Measurements from ENCODE around the gene EHD3. TPM values are rescaled to one million over a fixed set of nuclear protein-coding genes. Genes with fewer than 3 reads are reported as not detected.

EHD3 gene
- total RNA-seq, 1 experiment from 2014 or later, result 1.9 TPM

GRCh38 chr2:31302940-31303563 lies 69.1 kb downstream of the EHD3 start:
- H2AFZ ChIP-seq, result no peak overlapping the region
- no peaks in the 10 kb centered on the region for H3K27me3 ChIP-seq (ENCODE audit: insufficient read depth, low read depth)
- no peaks in the 10 kb centered on the region for H3K36me3 ChIP-seq (ENCODE audit: low read depth)
- H3K9me2 ChIP-seq (ENCODE audit: insufficient read depth), result no peaks in the 10 kb centered on the region
- CTCF ChIA-PET, result no interaction called here
- no peaks in the 10 kb centered on the region for H3F3A ChIP-seq (ENCODE audit: insufficient read depth, low read depth)
- H3K4me2 ChIP-seq, result no peak overlapping the region
- H3K4me1 ChIP-seq (replicated peaks; ENCODE audit: insufficient read depth), result no peaks in the 10 kb centered on the region
- no peak overlapping the region for H3K4me3 ChIP-seq
- intact Hi-C loops (cut with micrococcal nuclease; ENCODE audit: unreplicated experiment), result no loop called here
- no peak overlapping the region for H3K27ac ChIP-seq
- no peaks in the 10 kb centered on the region for H4K20me1 ChIP-seq (ENCODE audit: insufficient read depth)
- H3K9me3 ChIP-seq (ENCODE audit: insufficient read depth, low read depth), result peaks cover 8% of the 10 kb centered on the region
- TF ChIP-seq EZH2 (IDR thresholded peaks at IDR 0.05; ENCODE audit: low read depth) (no peak), CTCF (conservative IDR thresholded peaks at IDR 0.05) (no peak)
- no peaks in the 10 kb centered on the region for H3K79me2 ChIP-seq (ENCODE audit: low read depth)
- no peak for DNase-seq
- POLR2A ChIA-PET (ENCODE audit: unreplicated experiment), result interaction anchor here (0.6 kb wide), 1 partner anchor 15 kb away, joined by 6 read pairs; no protein-coding TSS in a partner anchor
- no TSS peak for BruUV-seq (replicated peaks)

GRCh38 chr2:31304816-31305215 lies 70.9 kb downstream of the EHD3 start:
- TF ChIP-seq EZH2 (IDR thresholded peaks at IDR 0.05; ENCODE audit: low read depth) (no peak), CTCF (conservative IDR thresholded peaks at IDR 0.05) (no peak)
- ChIA-PET CTCF (no interaction called here), POLR2A (ENCODE audit: unreplicated experiment) (no interaction called here)
- no TSS peak for BruUV-seq (replicated peaks)
- no peaks in the 10 kb centered on the region for H3K27me3 ChIP-seq (ENCODE audit: insufficient read depth, low read depth)
- no peaks in the 10 kb centered on the region for H3K79me2 ChIP-seq (ENCODE audit: low read depth)
- no peak overlapping the region for H3K4me2 ChIP-seq
- no peaks in the 10 kb centered on the region for H3F3A ChIP-seq (ENCODE audit: insufficient read depth, low read depth)
- intact Hi-C loops (cut with micrococcal nuclease; ENCODE audit: unreplicated experiment), result no loop called here
- no peak for DNase-seq
- H3K4me1 ChIP-seq (replicated peaks; ENCODE audit: insufficient read depth), result no peaks in the 10 kb centered on the region
- no peaks in the 10 kb centered on the region for H3K9me2 ChIP-seq (ENCODE audit: insufficient read depth)
- H2AFZ ChIP-seq, result no peak overlapping the region
- peaks cover 8% of the 10 kb centered on the region for H3K9me3 ChIP-seq (ENCODE audit: insufficient read depth, low read depth)
- no peak overlapping the region for H3K27ac ChIP-seq
- H4K20me1 ChIP-seq (ENCODE audit: insufficient read depth), result no peaks in the 10 kb centered on the region
- H3K36me3 ChIP-seq (ENCODE audit: low read depth), result no peaks in the 10 kb centered on the region
- no peak overlapping the region for H3K4me3 ChIP-seq

GRCh38 chr2:31312898-31313297 lies 78.9 kb downstream of the EHD3 start:
- TF ChIP-seq CTCF (conservative IDR thresholded peaks at IDR 0.05) (no peak), EZH2 (IDR thresholded peaks at IDR 0.05; ENCODE audit: low read depth) (no peak)
- Histone ChIP-seq H3K27me3 (ENCODE audit: insufficient read depth, low read depth) (no peaks in the 10 kb centered on the region), H4K20me1 (ENCODE audit: insufficient read depth) (no peaks in the 10 kb centered on the region), H3F3A (ENCODE audit: insufficient read depth, low read depth) (no peaks in the 10 kb centered on the region), H3K4me3 (no peak overlapping the region), H2AFZ (no peak overlapping the region), H3K4me1 (replicated peaks; ENCODE audit: insufficient read depth) (no peaks in the 10 kb centered on the region), H3K27ac (no peak overlapping the region), H3K79me2 (ENCODE audit: low read depth) (no peaks in the 10 kb centered on the region), H3K4me2 (no peak overlapping the region), H3K9me3 (ENCODE audit: insufficient read depth, low read depth) (peaks cover 24% of the 10 kb centered on the region), H3K9me2 (ENCODE audit: insufficient read depth) (no peaks in the 10 kb centered on the region), H3K36me3 (ENCODE audit: low read depth) (no peaks in the 10 kb centered on the region)
- ChIA-PET CTCF (no interaction called here), POLR2A (ENCODE audit: unreplicated experiment) (interaction anchor here (0.6 kb wide), 1 partner anchor 84 kb away, joined by 3 read pairs; no protein-coding TSS in a partner anchor)
- DNase-seq, result no peak
- intact Hi-C loops (cut with micrococcal nuclease; ENCODE audit: unreplicated experiment), result no loop called here
- BruUV-seq (replicated peaks), result no TSS peak
